Measurements from ENCODE around the gene CPSF7. TPM values are rescaled to one million over a fixed set of nuclear protein-coding genes. Genes with fewer than 3 reads are reported as not detected.

Gene CPSF7
- total RNA-seq, 1 experiment from 2014 or later, result 96.1 TPM

DNA sequence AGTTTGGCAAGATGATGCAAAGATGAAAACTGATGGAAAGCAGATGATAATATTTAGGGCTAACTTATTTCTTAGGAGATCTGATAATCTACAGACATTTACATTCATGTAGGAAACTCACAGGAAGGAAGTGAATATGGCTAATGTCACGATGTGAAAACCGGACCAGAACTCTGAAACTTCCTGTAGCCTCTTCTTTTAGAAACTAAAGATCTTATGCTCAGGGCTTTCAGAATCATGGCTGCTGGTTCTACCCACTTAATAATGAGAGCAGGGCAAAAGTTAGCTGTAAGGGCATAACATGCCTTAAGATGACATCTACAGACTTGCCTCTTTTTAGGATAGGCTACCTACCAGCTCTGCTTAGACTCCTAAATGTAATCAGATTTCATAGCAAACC, 15.2 kb downstream of the CPSF7 start:
- POLR2A ChIA-PET, result interaction anchor here (0.8 kb wide), 1 partner anchor 11 kb away, joined by 10 read pairs; no protein-coding TSS in a partner anchor
- intact Hi-C loops (cut with micrococcal nuclease; ENCODE audit: unreplicated experiment), result no loop called here
- no peak overlapping the region for H3K27ac ChIP-seq (ENCODE audit: low read length)

GRCh38 chr11:61413496-61413895, 16.3 kb downstream of the CPSF7 start:
- in situ Hi-C loops (cut with HindIII; ENCODE audit: low pct_unique_long_range_greater_than_20kb, low sequenced_read_pairs) (no loop called here), intact Hi-C loops (cut with micrococcal nuclease; ENCODE audit: unreplicated experiment) (no loop called here)
- ATAC-seq, result no peak
- POLR2A ChIA-PET, result interaction anchor here (0.5 to 0.8 kb wide), 3 partner anchors 12 to 99 kb away, joined by 3 to 10 read pairs (median 4); no protein-coding TSS in a partner anchor
- peaks cover 58% of the 10 kb centered on the region for H3K36me3 ChIP-seq (ENCODE audit: control insufficient read depth, insufficient read depth, low read length)
- H3K4me3 ChIP-seq (ENCODE audit: low read depth in 2 of 2, low read length in 2 of 2), result no peak overlapping the region
- no peaks in the 10 kb centered on the region for H3K9me3 ChIP-seq (ENCODE audit: control insufficient read depth, insufficient read depth, low read depth, low read length)
- H3K27ac ChIP-seq (ENCODE audit: low read length), result no peak overlapping the region
- TF ChIP-seq POLR2AphosphoS5 (IDR thresholded peaks at IDR 0.05; ENCODE audit: low read depth, low read length) (no peak), SIN3A (IDR thresholded peaks at IDR 0.05; ENCODE audit: borderline replicate concordance, insufficient read depth, low read depth, low read length) (no peak), CTCF (IDR thresholded peaks at IDR 0.05) (no peak), TCF7L2 (IDR thresholded peaks at IDR 0.05; ENCODE audit: low read depth, low read length) (no peak)
- TF ChIP-seq, protein P1, sequence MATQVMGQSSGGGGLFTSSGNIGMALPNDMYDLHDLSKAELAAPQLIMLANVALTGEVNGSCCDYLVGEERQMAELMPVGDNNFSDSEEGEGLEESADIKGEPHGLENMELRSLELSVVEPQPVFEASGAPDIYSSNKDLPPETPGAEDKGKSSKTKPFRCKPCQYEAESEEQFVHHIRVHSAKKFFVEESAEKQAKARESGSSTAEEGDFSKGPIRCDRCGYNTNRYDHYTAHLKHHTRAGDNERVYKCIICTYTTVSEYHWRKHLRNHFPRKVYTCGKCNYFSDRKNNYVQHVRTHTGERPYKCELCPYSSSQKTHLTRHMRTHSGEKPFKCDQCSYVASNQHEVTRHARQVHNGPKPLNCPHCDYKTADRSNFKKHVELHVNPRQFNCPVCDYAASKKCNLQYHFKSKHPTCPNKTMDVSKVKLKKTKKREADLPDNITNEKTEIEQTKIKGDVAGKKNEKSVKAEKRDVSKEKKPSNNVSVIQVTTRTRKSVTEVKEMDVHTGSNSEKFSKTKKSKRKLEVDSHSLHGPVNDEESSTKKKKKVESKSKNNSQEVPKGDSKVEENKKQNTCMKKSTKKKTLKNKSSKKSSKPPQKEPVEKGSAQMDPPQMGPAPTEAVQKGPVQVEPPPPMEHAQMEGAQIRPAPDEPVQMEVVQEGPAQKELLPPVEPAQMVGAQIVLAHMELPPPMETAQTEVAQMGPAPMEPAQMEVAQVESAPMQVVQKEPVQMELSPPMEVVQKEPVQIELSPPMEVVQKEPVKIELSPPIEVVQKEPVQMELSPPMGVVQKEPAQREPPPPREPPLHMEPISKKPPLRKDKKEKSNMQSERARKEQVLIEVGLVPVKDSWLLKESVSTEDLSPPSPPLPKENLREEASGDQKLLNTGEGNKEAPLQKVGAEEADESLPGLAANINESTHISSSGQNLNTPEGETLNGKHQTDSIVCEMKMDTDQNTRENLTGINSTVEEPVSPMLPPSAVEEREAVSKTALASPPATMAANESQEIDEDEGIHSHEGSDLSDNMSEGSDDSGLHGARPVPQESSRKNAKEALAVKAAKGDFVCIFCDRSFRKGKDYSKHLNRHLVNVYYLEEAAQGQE (IDR thresholded peaks at IDR 0.05; ENCODE audit: insufficient read depth in 1 of 2, low read depth in 2 of 2, low read length in 1 of 2), result no peak
- no peaks in the 10 kb centered on the region for H3K27me3 ChIP-seq (ENCODE audit: control insufficient read depth, insufficient read depth, low read length)
- BruUV-seq (replicated peaks), result no TSS peak
- CTCF ChIA-PET, result interaction anchor here (0.6 kb wide), 1 partner anchor 323 kb away, joined by 3 read pairs; no protein-coding TSS in a partner anchor
- H3K4me1 ChIP-seq (ENCODE audit: control insufficient read depth, insufficient read depth, low read length), result no peaks in the 10 kb centered on the region
- no peak for DNase-seq (ENCODE audit: low read depth, low spot score)

More for the DNA sequence above, 15.2 kb downstream of the CPSF7 start:
- BruUV-seq (replicated peaks), result no TSS peak
- TF ChIP-seq CTCF (IDR thresholded peaks at IDR 0.05) (no peak), SIN3A (IDR thresholded peaks at IDR 0.05; ENCODE audit: borderline replicate concordance, insufficient read depth, low read depth, low read length) (no peak), POLR2AphosphoS5 (IDR thresholded peaks at IDR 0.05; ENCODE audit: low read depth, low read length) (no peak), TCF7L2 (IDR thresholded peaks at IDR 0.05; ENCODE audit: low read depth, low read length) (no peak)
- TF ChIP-seq, protein P1 (IDR thresholded peaks at IDR 0.05; ENCODE audit: insufficient read depth in 1 of 2, low read depth in 2 of 2, low read length in 1 of 2), result no peak
- CTCF ChIA-PET, result no interaction called here
- ATAC-seq, result no peak
- H3K36me3 ChIP-seq (ENCODE audit: control insufficient read depth, insufficient read depth, low read length), result peaks cover 60% of the 10 kb centered on the region
- no peaks in the 10 kb centered on the region for H3K9me3 ChIP-seq (ENCODE audit: control insufficient read depth, insufficient read depth, low read depth, low read length)
- in situ Hi-C loops (cut with HindIII; ENCODE audit: low pct_unique_long_range_greater_than_20kb, low sequenced_read_pairs), result no loop called here
- no peaks in the 10 kb centered on the region for H3K4me1 ChIP-seq (ENCODE audit: control insufficient read depth, insufficient read depth, low read length)
- H3K4me3 ChIP-seq (ENCODE audit: low read depth in 2 of 2, low read length in 2 of 2), result no peak overlapping the region
- no peaks in the 10 kb centered on the region for H3K27me3 ChIP-seq (ENCODE audit: control insufficient read depth, insufficient read depth, low read length)
- DNase-seq (ENCODE audit: low read depth, low spot score), result no peak
